D721Med (cell line): Measurements from ENCODE around the gene CRTC1.

ENCODE experiments used
- DNase-seq: peaks from one replicate; pipeline ENCODE4 v3.0.0; 2011; ENCODE audit warnings: low spot score; ENCODE audit not compliant: insufficient read length
- FAIRE-seq: peaks from 2 replicates; lab custom pipeline; 2011; peaks lifted over from hg19 to GRCh38; lab: Jason Lieb, UNC
- CTCF ChIP-seq: IDR thresholded peaks from 2 replicates; pipeline ENCODE4 v1.5.1; 2012; ENCODE audit warnings: mild to moderate bottlenecking, control low read depth; ENCODE audit not compliant: insufficient read depth; ENCODE audit errors: missing control alignments

CRTC1 gene

GRCh38 chr19:18778076-18778389, 94.6 kb downstream of the CRTC1 start:
- no peak for TF ChIP-seq CTCF
- DNase-seq (no peak), FAIRE-seq (no peak)

- FAIRE-seq (no peak), DNase-seq (no peak)
- TF ChIP-seq CTCF = no peak
Measured at GRCh38 chr19:18778826-18779495, 95.5 kb downstream of the CRTC1 start.

GRCh38 chr19:18780081-18780480, 96.6 kb downstream of the CRTC1 start:
- no peak for TF ChIP-seq CTCF
- FAIRE-seq (no peak), DNase-seq (no peak)

- DNase-seq = no peak
Measured at GRCh38 chr19:18780631-18781030, 97.2 kb downstream of the CRTC1 start.

GRCh38 chr19:18781047-18781600, 97.6 kb downstream of the CRTC1 start:
- DNase-seq (no peak), FAIRE-seq (no peak)
- no peak for TF ChIP-seq CTCF

More at GRCh38 chr19:18780631-18781030, 97.2 kb downstream of the CRTC1 start:
- no peak for FAIRE-seq
- TF ChIP-seq CTCF = peak; percentile 31

GRCh38 chr19:18781885-18782527, 98.5 kb downstream of the CRTC1 start:
- TF ChIP-seq CTCF = no peak
- no peak for FAIRE-seq
- DNase-seq = no peak
